Dermis blood vessel endothelial cell (primary cell): Measurements from ENCODE around the gene ZFYVE28. TPM values are rescaled to one million over a fixed set of nuclear protein-coding genes. Genes with fewer than 3 reads are reported as not detected.

ENCODE experiments used
- DNase-seq: peaks from one replicate; pipeline ENCODE4 v3.0.0; 2010
- total RNA-seq: library from RNA; depleted of rRNA; stranded (reverse); fragments of >200 nt; gene quantifications from 2 replicates; pipeline ENCODE4 v1.2.3, GENCODE V29; 2014

ZFYVE28 gene
- total RNA-seq, 1 donor from 2014 or later: 7.5 TPM

DNA sequence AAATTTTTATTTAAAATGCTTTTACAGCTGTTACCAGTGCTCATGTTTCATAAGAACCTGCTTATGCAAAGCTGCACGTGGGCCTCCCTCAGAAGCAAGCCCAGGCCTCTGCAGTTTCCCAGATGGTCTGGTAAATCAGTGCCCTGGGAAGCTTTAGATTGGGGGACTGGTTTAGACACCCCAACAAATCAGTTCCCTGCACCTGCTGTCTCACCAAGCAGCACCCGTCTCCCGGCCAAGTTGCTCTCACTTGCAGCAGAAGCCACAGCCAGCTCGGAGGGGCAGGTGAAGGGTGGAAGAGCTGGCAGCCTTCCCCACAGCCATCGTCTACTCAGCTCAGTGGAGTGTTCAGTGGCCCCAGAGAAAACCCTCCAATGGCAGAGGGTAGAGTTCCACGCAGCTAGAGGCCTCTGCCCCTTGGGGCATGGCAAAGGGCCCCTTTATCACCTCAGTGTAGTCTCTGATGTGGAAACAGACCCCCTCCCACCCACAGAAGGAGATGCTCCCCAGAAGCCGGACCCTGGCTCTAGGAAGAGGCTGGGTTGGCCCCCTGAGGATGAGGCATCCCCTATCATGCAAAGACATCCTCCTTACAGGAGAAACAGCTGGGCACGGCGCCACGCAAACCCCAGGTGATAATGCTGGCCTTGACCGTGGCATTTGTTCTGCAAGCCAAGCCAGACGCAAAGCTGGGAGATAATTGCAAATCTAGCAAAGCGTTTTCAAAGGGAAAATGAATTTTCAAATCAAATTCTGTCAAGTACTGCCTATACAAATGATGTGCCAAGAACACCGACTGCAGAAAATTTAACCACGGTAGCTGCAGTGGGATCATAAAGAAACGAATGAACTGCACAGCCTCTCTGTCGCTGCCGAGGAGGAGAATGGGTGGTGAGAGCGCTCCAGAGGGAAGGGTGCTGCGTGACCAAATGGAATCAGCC, 51.9 kb downstream of the ZFYVE28 start:
- DNase-seq: no peak

- no peak for DNase-seq
These were observed 52.6 kb downstream of the ZFYVE28 start for GRCh38 chr4:2365913-2366210.

- no peak for DNase-seq
These were observed 53.2 kb downstream of the ZFYVE28 start for GRCh38 chr4:2365054-2365912.

- DNase-seq: peak; percentile 24
These were observed 53.8 kb downstream of the ZFYVE28 start for GRCh38 chr4:2364654-2365053.

DNA sequence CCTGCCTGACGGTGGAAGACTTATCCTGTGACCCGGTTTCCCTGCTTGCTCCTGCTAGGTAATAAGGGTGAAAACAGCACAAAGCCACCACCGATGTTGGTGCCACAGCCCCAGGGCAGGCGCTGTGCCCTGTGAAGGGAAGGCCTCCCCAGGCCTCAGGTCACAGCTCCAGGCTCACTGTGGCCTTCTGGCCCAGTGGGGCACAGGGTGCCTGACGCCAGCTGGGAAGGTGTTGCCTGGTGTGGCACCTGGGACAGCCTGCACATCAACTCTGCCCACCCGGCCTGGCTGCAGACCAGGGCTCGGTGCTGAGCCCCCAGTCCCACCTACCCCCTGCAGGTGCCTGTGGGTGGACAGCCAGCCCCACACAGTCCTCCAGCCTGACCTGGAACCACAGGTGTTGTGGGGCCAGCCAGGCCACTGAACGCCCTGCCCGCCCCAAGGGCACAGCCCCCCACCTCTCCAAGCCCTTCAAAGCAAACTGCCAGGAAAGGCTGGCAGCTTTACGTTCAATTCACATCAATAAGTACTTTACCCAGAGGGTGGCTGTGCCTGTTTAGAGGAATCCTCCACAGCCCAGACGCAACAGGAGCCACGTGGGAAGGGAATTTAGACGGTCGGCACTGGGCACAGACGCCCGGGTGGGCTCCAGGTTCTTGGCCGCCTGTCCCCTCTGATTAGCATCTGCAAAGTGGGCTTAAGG, 54.3 kb downstream of the ZFYVE28 start:
- DNase-seq: no peak

- DNase-seq: no peak
These were observed 55.3 kb downstream of the ZFYVE28 start for GRCh38 chr4:2363056-2363721.

GRCh38 chr4:2362266-2363055, 56.0 kb downstream of the ZFYVE28 start:
- DNase-seq: no peak

DNA sequence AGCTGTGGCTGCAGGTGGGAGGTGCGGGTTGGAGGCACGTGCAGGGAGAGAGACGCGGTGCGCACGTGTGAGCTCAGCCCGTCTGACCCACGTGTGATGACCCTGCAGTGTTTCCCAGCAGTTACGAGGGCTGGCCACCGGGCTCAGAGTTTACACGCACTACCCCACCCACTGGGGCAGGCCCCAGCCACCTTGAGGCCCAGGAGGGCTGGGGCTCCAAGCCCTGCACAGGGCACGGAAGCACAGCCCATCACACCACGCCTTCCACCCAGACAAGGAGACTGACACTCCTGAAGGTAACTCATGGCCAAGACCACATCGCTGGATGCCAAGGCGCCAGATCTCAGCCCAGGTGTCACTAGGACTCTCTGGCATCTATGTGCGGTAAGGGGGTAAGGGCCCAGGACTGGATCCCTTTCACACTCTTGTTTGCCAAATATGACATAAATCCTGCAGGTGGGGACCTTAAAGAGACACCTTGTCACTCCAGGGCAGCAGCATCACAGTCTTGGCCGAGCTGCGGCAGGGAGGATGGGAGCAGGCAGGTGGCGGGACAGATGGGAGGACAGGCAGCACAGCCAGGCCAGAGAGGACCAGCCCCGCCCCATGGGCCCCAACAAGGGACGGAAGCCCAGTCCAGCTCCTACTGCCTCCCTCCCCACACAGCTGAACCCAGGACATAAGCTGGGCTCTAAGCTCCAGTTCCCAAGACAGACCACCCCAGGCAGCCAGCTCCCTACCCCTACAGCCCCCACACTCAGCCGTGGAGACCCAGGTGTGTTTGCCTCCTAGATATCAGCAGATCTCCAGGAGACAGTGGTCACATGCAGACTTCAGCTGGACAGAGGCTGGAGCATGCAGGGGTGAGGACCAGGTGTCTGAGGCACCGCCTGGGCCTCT, 56.8 kb downstream of the ZFYVE28 start:
- DNase-seq: no peak

- no peak for DNase-seq
These were observed 58.1 kb downstream of the ZFYVE28 start for GRCh38 chr4:2360396-2360730.

DNA sequence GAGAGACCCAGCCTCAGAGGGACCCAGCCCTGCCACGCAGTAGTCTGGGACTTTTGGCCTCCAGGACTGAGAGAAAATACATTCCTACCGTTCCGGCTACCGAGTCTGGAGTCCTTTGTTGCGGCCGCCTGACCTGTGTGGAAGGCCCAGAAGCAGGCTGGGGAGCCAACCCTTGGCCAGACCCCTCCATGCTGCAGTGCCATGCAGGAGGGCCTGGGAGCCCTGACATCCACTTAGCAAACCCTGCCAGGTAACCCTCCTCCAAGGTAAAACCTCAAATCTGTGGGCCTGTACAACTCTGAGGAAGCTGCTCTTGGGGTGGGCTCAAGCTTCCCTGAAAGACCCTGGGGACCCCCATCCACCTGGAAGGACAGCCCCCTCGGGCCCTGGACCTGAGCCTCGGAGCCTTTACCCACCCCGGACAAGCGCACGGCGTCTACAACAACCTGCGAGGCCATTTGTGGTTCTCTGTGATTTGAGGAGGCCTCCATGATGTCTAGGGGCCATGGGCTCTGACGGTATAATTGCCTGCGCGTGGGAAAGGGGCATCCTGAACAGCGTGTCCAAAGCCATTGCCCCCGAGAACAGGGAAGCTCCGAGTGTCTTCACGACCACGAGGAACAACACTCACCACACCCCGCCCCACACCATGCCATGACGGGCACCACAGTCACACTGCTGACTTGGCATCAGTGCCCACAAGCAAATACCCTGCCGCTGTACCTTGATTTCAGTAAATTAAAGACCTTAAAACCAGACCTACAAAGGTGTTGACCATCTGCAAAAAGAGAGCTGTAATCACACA, 58.7 kb downstream of the ZFYVE28 start:
- no peak for DNase-seq

- DNase-seq: no peak
These were observed 60.4 kb downstream of the ZFYVE28 start for GRCh38 chr4:2357821-2358745.

- no peak for DNase-seq
These were observed 62.0 kb downstream of the ZFYVE28 start for GRCh38 chr4:2356123-2357069.

DNA sequence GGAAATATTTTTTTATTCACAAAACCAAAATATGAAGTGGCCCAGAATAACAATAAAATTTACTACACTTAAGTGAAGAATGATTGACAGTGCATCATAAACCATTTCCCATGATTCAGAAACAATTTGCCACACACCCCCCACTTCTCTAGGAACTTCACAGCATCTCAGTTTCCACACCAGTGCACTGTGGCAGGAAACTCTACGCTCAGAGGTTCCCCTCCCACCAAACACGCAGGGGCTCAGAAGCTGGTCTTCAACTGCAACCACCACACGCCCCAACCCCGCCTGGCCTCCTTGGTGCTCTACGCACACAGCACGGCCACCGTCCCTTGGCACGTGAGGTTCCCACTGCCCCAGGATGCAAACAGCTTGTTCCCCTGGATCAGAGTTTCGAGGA, 63.7 kb downstream of the ZFYVE28 start:
- DNase-seq: no peak

DNA sequence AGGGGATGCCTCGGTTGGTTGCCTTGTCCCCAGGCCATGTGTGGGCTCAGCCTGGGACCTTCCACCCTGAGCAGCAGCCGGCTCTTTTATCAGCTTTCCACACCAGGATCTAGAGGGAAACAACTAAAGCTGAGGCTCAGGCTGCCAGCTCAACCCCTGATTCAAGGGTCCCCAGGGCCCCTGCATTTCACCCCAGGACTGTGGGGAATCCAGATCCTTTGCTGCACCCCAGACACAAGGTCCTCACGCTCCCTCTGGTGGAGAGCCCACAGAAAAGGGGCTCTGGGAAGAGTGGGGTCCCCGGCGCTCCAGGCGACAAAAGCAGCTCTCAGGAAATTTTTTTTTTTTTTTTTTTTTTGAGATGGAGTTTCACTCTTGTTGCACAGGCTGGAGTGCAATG, 64.3 kb downstream of the ZFYVE28 start:
- peak; percentile 17 for DNase-seq

- DNase-seq: no peak
These were observed 65.0 kb downstream of the ZFYVE28 start for GRCh38 chr4:2353222-2354107.

DNA sequence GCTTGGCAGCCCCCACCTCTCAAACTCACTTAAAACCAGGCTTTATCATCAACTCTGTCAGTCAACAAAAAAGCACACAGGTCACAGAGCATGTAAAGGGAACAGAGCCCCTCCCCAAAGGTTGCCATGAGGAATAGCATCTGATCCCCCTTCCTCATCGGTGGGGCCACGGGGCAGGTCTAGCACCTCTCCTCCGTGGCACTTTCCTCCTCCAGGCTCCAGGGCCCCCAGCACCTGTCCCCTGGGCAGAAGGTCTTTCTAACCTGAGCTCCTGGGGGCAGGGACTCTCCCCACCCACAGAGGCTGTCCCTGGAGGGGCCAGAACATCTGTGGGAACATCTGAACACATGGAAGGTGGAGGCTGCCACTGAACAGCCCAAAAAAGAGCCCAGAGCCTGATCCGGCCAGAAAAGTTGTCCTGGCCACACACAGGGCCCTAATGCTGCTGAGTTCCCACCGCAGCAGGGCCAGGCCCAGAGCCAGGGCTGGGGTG, 65.7 kb downstream of the ZFYVE28 start:
- no peak for DNase-seq
